Right atrium auricular region (tissue), 2 donors: Measurements from ENCODE around the gene CALN1. TPM values are rescaled to one million over a fixed set of nuclear protein-coding genes. Genes with fewer than 3 reads are reported as not detected.
"Not testable (repeated sequence)": the region's sequence is repeated elsewhere in the genome, so short reads cannot be mapped to it uniquely, and the experiment has no call there.

Experiments used
- DNase-seq: peaks from one replicate; pipeline ENCODE4 v3.0.0-alpha.2; 2019; ENCODE audit warnings: low spot score
- H3K27ac ChIP-seq, 2 donors: fragments of 200-600 bp; sonication (generic); 1 replicate in 1 of 2; 2 replicates in 1 of 2; pipeline ENCODE4 v1.5.1; 2016 to 2019
- H3K27me3 ChIP-seq, 2 donors: fragments of 200-600 bp; sonication (generic); one replicate each; pipeline versions ENCODE4 v1.5.1 to v1.6.0; 2017 to 2019
- H3K36me3 ChIP-seq: fragments of 200-600 bp; sonication (generic); one replicate; pipeline ENCODE4 v1.5.1; 2016
- H3K4me1 ChIP-seq, 2 donors: fragments of 200-600 bp; sonication (generic); one replicate each; pipeline versions ENCODE4 v1.5.1 to v1.6.0; 2017 to 2019
- H3K4me3 ChIP-seq, 2 donors: fragments of 200-600 bp; sonication (generic); 1 replicate in 1 of 2; 2 replicates in 1 of 2; pipeline ENCODE4 v1.5.1; 2017 to 2019; ENCODE audit warnings: mild to moderate bottlenecking in 1 of 2, moderate library complexity in 1 of 2
- H3K9me3 ChIP-seq, 2 donors: fragments of 200-600 bp; sonication (generic); one replicate each; pipeline ENCODE4 v1.5.1; 2019
- CTCF ChIP-seq, 2 donors: fragments of 200-600 bp; sonication (generic); IDR thresholded peaks; one replicate each; pipeline ENCODE4 v1.5.1; 2019; ENCODE audit warnings: antibody characterized with exemption in 2 of 2
- total RNA-seq, 2 donors: library from RNA; depleted of rRNA; stranded (reverse); fragments of >200 nt; gene quantifications; one replicate each; pipeline ENCODE4 v1.1.0, GENCODE V29; 2016

The CALN1 gene
- total RNA-seq, 2 donors from 2014 or later, result not detected

- no peak for TF ChIP-seq CTCF (IDR thresholded peaks at IDR 0.05)
- DNase-seq, result no peak
- no peak overlapping the region for H3K4me3 ChIP-seq
- H3K9me3 ChIP-seq, result peaks cover 0 to 16% of the 10 kb centered on the region in 2 donors
- H3K27me3 ChIP-seq, result no peaks in the 10 kb centered on the region
- no peak overlapping the region for H3K27ac ChIP-seq
- no peaks in the 10 kb centered on the region for H3K4me1 ChIP-seq
- H3K36me3 ChIP-seq, result no peaks in the 10 kb centered on the region
Observed at GRCh38 chr7:72072901-72073300, 339.2 kb downstream of the CALN1 start.

GRCh38 chr7:72069263-72069662 is 342.9 kb downstream of the CALN1 start:
- H3K4me3 ChIP-seq, result no peak overlapping the region
- no peak for DNase-seq
- no peaks in the 10 kb centered on the region for H3K36me3 ChIP-seq
- no peak overlapping the region for H3K27ac ChIP-seq
- TF ChIP-seq CTCF (IDR thresholded peaks at IDR 0.05), result no peak
- H3K9me3 ChIP-seq, result peaks cover 0 to 16% of the 10 kb centered on the region in 2 donors
- H3K27me3 ChIP-seq, result no peaks in the 10 kb centered on the region
- no peaks in the 10 kb centered on the region for H3K4me1 ChIP-seq

GRCh38 chr7:72065764-72066163 is 346.4 kb downstream of the CALN1 start:
- H3K4me3 ChIP-seq, H3K27me3 ChIP-seq, H3K27ac ChIP-seq, H3K9me3 ChIP-seq, H3K4me1 ChIP-seq, H3K36me3 ChIP-seq, DNase-seq: not testable (repeated sequence)

GRCh38 chr7:72064916-72065315 is 347.2 kb downstream of the CALN1 start:
- Histone ChIP-seq H3K9me3 (no peaks in the 10 kb centered on the region), H3K4me3 (no peak overlapping the region), H3K27me3 (no peaks in the 10 kb centered on the region), H3K4me1 (no peaks in the 10 kb centered on the region), H3K36me3 (no peaks in the 10 kb centered on the region), H3K27ac (no peak overlapping the region)
- no peak for TF ChIP-seq CTCF (IDR thresholded peaks at IDR 0.05)
- no peak for DNase-seq

GRCh38 chr7:72063330-72063729 is 348.8 kb downstream of the CALN1 start:
- TF ChIP-seq CTCF (IDR thresholded peaks at IDR 0.05), result no peak
- Histone ChIP-seq H3K4me1 (no peaks in the 10 kb centered on the region), H3K36me3 (no peaks in the 10 kb centered on the region), H3K27ac (no peak overlapping the region), H3K9me3 (no peaks in the 10 kb centered on the region), H3K4me3 (no peak overlapping the region), H3K27me3 (no peaks in the 10 kb centered on the region)
- peak; percentile 26 for DNase-seq

- Histone ChIP-seq H3K27me3 (no peaks in the 10 kb centered on the region), H3K36me3 (no peaks in the 10 kb centered on the region), H3K4me1 (no peaks in the 10 kb centered on the region), H3K9me3 (no peaks in the 10 kb centered on the region), H3K4me3 (no peak overlapping the region), H3K27ac (no peak overlapping the region)
- no peak for DNase-seq
- no peak for TF ChIP-seq CTCF (IDR thresholded peaks at IDR 0.05)
Observed at GRCh38 chr7:72062666-72063065, 349.5 kb downstream of the CALN1 start.
